ENCODE results near the gene RNU7-1.

Gene RNU7-1

GRCh38 chr12:6925540-6926279 is 17.9 kb upstream of the RNU7-1 start:
- ATAC-seq (ENCODE audit: insufficient read depth, low read depth) (no peak), DNase-seq (no peak)
- Histone ChIP-seq H3K36me3 (ENCODE audit: insufficient read depth, low read length) (peaks cover 32% of the 10 kb centered on the region), H3K79me2 (ENCODE audit: insufficient read depth, low read length) (peaks cover 34% of the 10 kb centered on the region), H2AFZ (ENCODE audit: low read depth, low read length) (no peak overlapping the region), H3K9ac (ENCODE audit: low read depth, low read length) (peak overlapping the region; percentile 49; the same call in 1 of the 2 replicates), H3K4me3 (ENCODE audit: low read depth in 1 of 2, low read length in 2 of 2) (no peak overlapping the region), H3K4me1 (ENCODE audit: insufficient read depth, low read length) (peaks cover 58% of the 10 kb centered on the region), H3K27me3 (ENCODE audit: insufficient read depth, low read length, poor library complexity) (no peaks in the 10 kb centered on the region), H3K9me3 (ENCODE audit: insufficient read depth, low read length, severe bottlenecking) (no peaks in the 10 kb centered on the region), H3K27ac (ENCODE audit: low read length) (0 out of 2 replicates have a peak overlapping the region, but pooled peaks have one; percentile 25), H3K4me2 (ENCODE audit: insufficient read depth, low read length) (no peak overlapping the region; the same call in 1 of the 2 replicates), H4K20me1 (ENCODE audit: insufficient read depth, low read length) (peaks cover 10% of the 10 kb centered on the region; the same call in 1 of the 2 replicates)
- TF ChIP-seq EZH2 (IDR thresholded peaks at IDR 0.05; ENCODE audit: borderline replicate concordance, low read depth, low read length, severe bottlenecking), result no peak
- TF ChIP-seq CTCF (IDR thresholded peaks at IDR 0.05; ENCODE audit: borderline replicate concordance, extremely low read depth, low read length, poor library complexity, severe bottlenecking), result no peak

GRCh38 chr12:6927379-6928021 is 16.1 kb upstream of the RNU7-1 start, which contains the start of gene ATN1:
TSS of gene ATN1 (plus strand) at chr12:6927959. CDS start at chr12:6934002, 6,043 bp downstream.
- H3K4me3 ChIP-seq (ENCODE audit: low read depth in 1 of 2, low read length in 2 of 2), result peak within 1 kb of the TSS; percentile 75 to 83
- H4K20me1 ChIP-seq (ENCODE audit: insufficient read depth, low read length), result peaks cover 12% of the 10 kb centered on the region; the same call in 1 of the 2 replicates
- peaks cover 17% of the 10 kb centered on the region for H3K36me3 ChIP-seq (ENCODE audit: insufficient read depth, low read length)
- no peaks in the 10 kb centered on the region for H3K9me3 ChIP-seq (ENCODE audit: insufficient read depth, low read length, severe bottlenecking)
- peak within 1 kb of the TSS; percentile 88 for H3K27ac ChIP-seq (ENCODE audit: low read length)
- no peaks in the 10 kb centered on the region for H3K27me3 ChIP-seq (ENCODE audit: insufficient read depth, low read length, poor library complexity)
- H2AFZ ChIP-seq (ENCODE audit: low read depth, low read length), result peak within 1 kb of the TSS; percentile 97
- peaks cover 45% of the 10 kb centered on the region for H3K79me2 ChIP-seq (ENCODE audit: insufficient read depth, low read length)
- H3K4me1 ChIP-seq (ENCODE audit: insufficient read depth, low read length), result peaks cover 63% of the 10 kb centered on the region
- peak within 1 kb of the TSS; percentile 90 for H3K4me2 ChIP-seq (ENCODE audit: insufficient read depth, low read length)
- DNase-seq, result peak; percentile 76
- peak within 1 kb of the TSS; percentile 77 for H3K9ac ChIP-seq (ENCODE audit: low read depth, low read length)
- ATAC-seq (ENCODE audit: insufficient read depth, low read depth), result peak; percentile 63
- TF ChIP-seq EZH2 (IDR thresholded peaks at IDR 0.05; ENCODE audit: borderline replicate concordance, low read depth, low read length, severe bottlenecking) (no peak), CTCF (IDR thresholded peaks at IDR 0.05; ENCODE audit: borderline replicate concordance, extremely low read depth, low read length, poor library complexity, severe bottlenecking) (no peak)

- Histone ChIP-seq H3K36me3 (ENCODE audit: insufficient read depth, low read length) (peaks cover 12% of the 10 kb centered on the region), H3K4me2 (ENCODE audit: insufficient read depth, low read length) (peak overlapping the region; percentile 90), H3K79me2 (ENCODE audit: insufficient read depth, low read length) (peaks cover 51% of the 10 kb centered on the region), H3K9me3 (ENCODE audit: insufficient read depth, low read length, severe bottlenecking) (no peaks in the 10 kb centered on the region), H4K20me1 (ENCODE audit: insufficient read depth, low read length) (peaks cover 13% of the 10 kb centered on the region; the same call in 1 of the 2 replicates), H2AFZ (ENCODE audit: low read depth, low read length) (peak overlapping the region; percentile 21), H3K27me3 (ENCODE audit: insufficient read depth, low read length, poor library complexity) (no peaks in the 10 kb centered on the region), H3K9ac (ENCODE audit: low read depth, low read length) (peak overlapping the region; percentile 77), H3K27ac (ENCODE audit: low read length) (peak overlapping the region; percentile 71), H3K4me1 (ENCODE audit: insufficient read depth, low read length) (peaks cover 63% of the 10 kb centered on the region), H3K4me3 (ENCODE audit: low read depth in 1 of 2, low read length in 2 of 2) (peak overlapping the region; percentile 75 to 83)
- ATAC-seq (ENCODE audit: insufficient read depth, low read depth) (no peak), DNase-seq (no peak)
- no peak for TF ChIP-seq EZH2 (IDR thresholded peaks at IDR 0.05; ENCODE audit: borderline replicate concordance, low read depth, low read length, severe bottlenecking)
- no peak for TF ChIP-seq CTCF (IDR thresholded peaks at IDR 0.05; ENCODE audit: borderline replicate concordance, extremely low read depth, low read length, poor library complexity, severe bottlenecking)
Measured at GRCh38 chr12:6928022-6928702, 15.5 kb upstream of the RNU7-1 start.
